SK-N-SH (cell line): ENCODE data around the gene GOLGA8S. TPM values are rescaled to one million over a fixed set of nuclear protein-coding genes. Genes with fewer than 3 reads are reported as not detected.
"Not testable (repeated sequence)": the region's sequence is repeated elsewhere in the genome, so short reads cannot be mapped to it uniquely, and the experiment has no call there.

Experiments
- CTCF ChIA-PET: fragments of 300-600, 350-600 bp; formaldehyde crosslinking; extraction: SDS; loops from one replicate; lab custom pipeline; 2021; lab: Yijun Ruan, JAX
- POLR2A ChIA-PET: fragments of 350-600 bp; sonication (Branson Sonifier 250); formaldehyde crosslinking; extraction: SDS; loops from one replicate; lab custom pipeline; 2020; ENCODE audit warnings: antibody characterized with exemption, inconsistent platforms; lab: Yijun Ruan, JAX
- DNase-seq: peaks from one replicate; pipeline ENCODE4 v3.0.0; 2012
- H2AFZ ChIP-seq: fragments of 200-600 bp; sonication (generic); 2 replicates; pipeline ENCODE4 v1.8.1; 2016; ENCODE audit warnings: antibody characterized with exemption, mild to moderate bottlenecking, low read depth
- H3F3A ChIP-seq: fragments of 200-600 bp; sonication (generic); replicated peaks from 2 replicates; pipeline ENCODE3; 2016; ENCODE audit warnings: antibody characterized with exemption, mild to moderate bottlenecking; ENCODE audit not compliant: insufficient read depth
- H3K27ac ChIP-seq, 2 experiments: fragments of 200-500 bp in 1 of 2; fragments of 200-600 bp in 1 of 2; sonication (Bioruptor generic) in 1 of 2; sonication (generic), shearing (Covaris generic) in 1 of 2; 2 replicates each; pipeline versions ENCODE4 v1.5.1 to v1.6.1; 2014 to 2016; ENCODE audit warnings: low read depth in 2 of 2, inconsistent platforms in 1 of 2, low read length in 1 of 2, mild to moderate bottlenecking in 1 of 2, mixed read lengths in 1 of 2
- H3K27me3 ChIP-seq: fragments of 200-600 bp; sonication (generic), shearing (Covaris generic); 2 replicates; pipeline ENCODE4 v1.6.1; 2016; ENCODE audit warnings: mixed run types; ENCODE audit not compliant: insufficient read depth
- H3K36me3 ChIP-seq, 2 experiments: fragments of 200-500 bp in 1 of 2; fragments of 200-600 bp in 1 of 2; sonication (Bioruptor generic) in 1 of 2; sonication (generic) in 1 of 2; replicated peaks in 1 of 2; 2 replicates each; pipeline versions ENCODE3 to v1.5.1; 2014 to 2016; ENCODE audit warnings: low read length in 1 of 2, mild to moderate bottlenecking in 1 of 2; ENCODE audit not compliant: insufficient read depth in 2 of 2, control insufficient read depth in 1 of 2
- H3K4me1 ChIP-seq, 2 experiments: fragments of 200-500 bp in 1 of 2; fragments of 200-600 bp in 1 of 2; sonication (Bioruptor generic) in 1 of 2; sonication (generic), shearing (Covaris generic) in 1 of 2; 2 replicates each; pipeline versions ENCODE4 v1.5.1 to v1.6.1; 2014 to 2016; ENCODE audit warnings: low read depth in 1 of 2, low read length in 1 of 2, mixed run types in 1 of 2; ENCODE audit not compliant: insufficient read depth in 2 of 2, control insufficient read depth in 1 of 2
- H3K4me2 ChIP-seq: fragments of 200-600 bp; sonication (generic), shearing (Covaris generic); 2 replicates; pipeline ENCODE4 v1.6.1; 2017; ENCODE audit warnings: mixed run types
- H3K4me3 ChIP-seq, 2 experiments: fragments of 200-500 bp in 1 of 2; fragments of 200-600 bp in 1 of 2; sonication (Bioruptor generic) in 1 of 2; sonication (generic), shearing (Covaris generic) in 1 of 2; 2 replicates each; pipeline versions ENCODE4 v1.5.1 to v1.8.1; 2014 to 2016; ENCODE audit warnings: low read depth in 2 of 2, inconsistent platforms in 1 of 2, low read length in 1 of 2, mild to moderate bottlenecking in 1 of 2, mixed read lengths in 1 of 2, moderate library complexity in 1 of 2
- H3K79me2 ChIP-seq: fragments of 200-600 bp; sonication (generic); 2 replicates; pipeline ENCODE4 v1.8.1; 2017; ENCODE audit warnings: mild to moderate bottlenecking; ENCODE audit not compliant: insufficient read depth
- H3K9ac ChIP-seq: fragments of 200-600 bp; sonication (generic); 2 replicates; pipeline ENCODE4 v1.6.1; 2017; ENCODE audit warnings: mixed run types
- H3K9me2 ChIP-seq: fragments of 200-600 bp; sonication (generic); 2 replicates; pipeline ENCODE4 v1.6.1; 2017; ENCODE audit warnings: mixed run types
- H3K9me3 ChIP-seq: fragments of 200-600 bp; sonication (generic); 2 replicates; pipeline ENCODE4 v1.6.1; 2017; ENCODE audit warnings: mixed run types, mild to moderate bottlenecking, moderate library complexity
- H4K20me1 ChIP-seq: fragments of 200-600 bp; sonication (generic); 2 replicates; pipeline ENCODE4 v1.6.1; 2017; ENCODE audit warnings: mild to moderate bottlenecking, mixed run types; ENCODE audit not compliant: insufficient read depth
- WGBS: methylation state at CpG from one replicate; pipeline ENCODE4 v1.1.6; 2017; ENCODE audit warnings: low lambda C conversion rate; 5-methylcytosine and 5-hydroxymethylcytosine counted together
- polyA plus RNA-seq, 3 experiments: library from polyadenylated mRNA; depleted of rRNA; stranded (reverse); fragments of >200 nt; gene quantifications; 2 replicates each; pipeline ENCODE4 v1.2.3, GENCODE V29; 2012

GOLGA8S gene, protein sequence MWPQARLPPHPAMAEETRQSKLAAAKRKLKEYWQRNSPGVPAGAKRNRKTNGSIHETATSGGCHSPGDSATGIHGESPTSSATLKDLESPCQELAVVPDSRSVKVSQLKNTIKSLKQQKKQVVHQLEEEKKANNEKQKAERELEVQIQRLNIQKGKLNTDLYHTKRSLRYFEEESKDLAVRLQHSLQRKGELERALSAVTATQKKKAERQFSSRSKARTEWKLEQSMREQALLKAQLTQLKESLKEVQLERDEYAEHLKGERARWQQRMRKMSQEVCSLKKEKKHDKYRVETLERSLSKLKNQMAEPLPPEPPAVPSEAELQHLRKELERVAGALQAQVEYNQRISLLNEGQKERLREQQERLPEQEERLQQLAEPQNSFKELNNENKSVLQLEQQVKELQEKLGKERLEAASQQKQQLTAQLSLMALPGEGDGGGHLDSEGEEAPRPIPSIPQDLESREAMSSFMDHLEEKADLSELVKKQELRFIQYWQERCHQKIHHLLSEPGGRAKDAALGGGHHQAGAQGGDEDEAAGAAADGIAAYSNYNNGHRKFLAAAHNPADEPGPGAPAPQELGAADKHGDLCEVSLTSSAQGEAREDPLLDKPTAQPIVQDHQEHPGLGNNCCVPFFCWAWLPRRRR
- 0.02 TPM in 2 replicates for polyA plus RNA-seq (2012; rRNA removed)
- 0.01 TPM in 2 replicates for polyA plus RNA-seq (2012; cell fraction: cytosol; rRNA removed)
- 0.02 and 0.12 TPM in 2 replicates for polyA plus RNA-seq (2012; cell fraction: nucleus; rRNA removed)

DNA sequence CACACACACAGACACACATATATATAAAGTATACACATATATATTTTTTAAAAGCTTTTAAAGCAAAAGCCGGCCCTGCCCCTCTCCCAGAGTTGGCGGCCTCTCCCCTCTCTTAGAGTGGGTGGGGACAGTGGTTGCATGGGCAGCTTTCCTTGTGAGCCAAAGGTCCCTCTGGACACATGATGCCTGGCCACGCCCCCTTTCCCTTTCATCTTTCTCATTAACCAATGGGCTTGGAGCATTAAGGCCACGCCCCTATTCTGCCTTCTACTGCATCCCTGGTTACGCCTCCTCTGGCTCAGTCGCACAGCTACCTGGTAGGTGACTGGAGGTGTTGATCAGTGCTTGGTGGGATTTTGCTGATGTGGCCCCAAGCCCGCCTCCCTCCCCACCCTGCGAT is at the start of gene GOLGA8S:
Gene GOLGA8S, plus strand, starts transcription at position 301 of the 400 bp plus-strand sequence. Its CDS starts 62 bp downstream, at position 363.
- H3K27me3 ChIP-seq, H3K27ac ChIP-seq, H2AFZ ChIP-seq, H3K36me3 ChIP-seq, H3K79me2 ChIP-seq, DNase-seq, H3K4me1 ChIP-seq, H3K9me3 ChIP-seq, POLR2A ChIA-PET, H3F3A ChIP-seq, H3K4me2 ChIP-seq, H3K9me2 ChIP-seq, H4K20me1 ChIP-seq, CTCF ChIA-PET, H3K4me3 ChIP-seq, H3K9ac ChIP-seq: not testable (repeated sequence)
- no CpG with 5 or more reads among the region's 8 CpGs for WGBS

- H4K20me1 ChIP-seq, H3K9me2 ChIP-seq, CTCF ChIA-PET, H3K9me3 ChIP-seq, H2AFZ ChIP-seq, H3K27me3 ChIP-seq, H3F3A ChIP-seq, DNase-seq, H3K27ac ChIP-seq, POLR2A ChIA-PET, H3K4me1 ChIP-seq: not testable (repeated sequence)
- Histone ChIP-seq H3K9ac (peak overlapping the region; percentile 69; the same call in 1 of the 2 replicates), H3K4me2 (peak overlapping the region; percentile 88), H3K79me2 (peaks cover 46% of the 10 kb centered on the region), H3K36me3 (peaks cover 17 to 27% of the 10 kb centered on the region in 2 experiments), H3K4me3 (peak overlapping the region; percentile 53 to 92; a peak in 3 of 4 replicates)
- 55% methylated on average over 4 of the region's 4 CpGs for WGBS
These were observed 49.7 kb upstream of the GOLGA8S start for GRCh38 chr15:23304805-23305204.

DNA sequence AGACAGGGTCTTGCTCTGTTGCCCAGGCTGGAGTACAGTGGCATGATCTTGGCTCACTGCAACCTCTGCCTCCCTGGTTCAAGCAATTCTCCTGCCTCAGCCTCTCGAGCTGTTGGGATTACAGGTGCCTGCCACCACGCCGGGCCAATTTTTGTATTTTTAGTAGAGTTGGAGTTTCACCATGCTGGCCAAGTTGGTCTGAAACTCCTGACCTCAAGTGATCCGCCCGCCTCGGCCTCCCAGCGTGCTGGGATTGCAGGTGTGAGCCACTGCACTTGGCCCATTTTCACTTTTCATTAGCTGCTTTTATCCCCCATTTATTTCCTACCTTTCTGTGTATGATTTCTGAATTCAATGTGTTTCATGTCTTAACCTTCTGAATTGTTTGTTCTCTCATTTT is 48.6 kb upstream of the GOLGA8S start:
- CTCF ChIA-PET, H3K27ac ChIP-seq, H4K20me1 ChIP-seq, H3K4me2 ChIP-seq, H3F3A ChIP-seq, POLR2A ChIA-PET, H2AFZ ChIP-seq, H3K9ac ChIP-seq, H3K4me1 ChIP-seq, H3K4me3 ChIP-seq, H3K9me3 ChIP-seq, H3K27me3 ChIP-seq, H3K9me2 ChIP-seq, DNase-seq: not testable (repeated sequence)
- 98% methylated on average over 7 of the region's 7 CpGs for WGBS
- peaks cover 46% of the 10 kb centered on the region for H3K79me2 ChIP-seq
- H3K36me3 ChIP-seq, result peaks cover 28 to 39% of the 10 kb centered on the region in 2 experiments

GRCh38 chr15:23311233-23311632 is 43.3 kb upstream of the GOLGA8S start:
- H3K27ac ChIP-seq, H2AFZ ChIP-seq, H3F3A ChIP-seq, H3K27me3 ChIP-seq, H3K4me1 ChIP-seq, H3K9me3 ChIP-seq, H3K9me2 ChIP-seq, H3K4me2 ChIP-seq, POLR2A ChIA-PET, H4K20me1 ChIP-seq, DNase-seq, H3K4me3 ChIP-seq, H3K9ac ChIP-seq, CTCF ChIA-PET: not testable (repeated sequence)
- Histone ChIP-seq H3K79me2 (peaks cover 21% of the 10 kb centered on the region), H3K36me3 (peaks cover 33 to 38% of the 10 kb centered on the region in 2 experiments)
- WGBS, result 88% methylated on average over 6 of the region's 13 CpGs

DNA sequence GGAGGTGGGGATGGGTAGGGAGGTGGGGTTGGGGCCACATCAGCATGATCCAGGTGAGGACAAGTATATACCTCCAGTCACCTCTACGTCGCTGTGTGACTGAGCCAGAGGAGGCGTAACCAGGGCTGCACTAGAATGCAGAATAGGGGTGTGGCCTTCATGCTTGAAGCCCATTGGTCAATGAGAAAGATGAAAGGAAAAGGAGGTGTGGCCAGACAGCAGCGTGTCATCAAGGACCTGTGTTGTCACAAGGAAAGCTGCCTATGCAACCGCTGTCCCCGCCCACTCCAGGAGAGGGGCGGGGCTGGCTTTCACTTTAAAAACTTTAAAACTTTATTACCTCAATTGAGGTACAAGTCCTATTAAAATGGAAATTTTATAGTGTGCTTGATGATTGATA is 20.5 kb upstream of the GOLGA8S start, which contains the start of gene GOLGA6L26:
Gene GOLGA6L26, minus strand, starts transcription at position 101 of the 400 bp plus-strand sequence. Its CDS starts 61 bp downstream, at position 40.
- H2AFZ ChIP-seq, H3K4me1 ChIP-seq, H3K27ac ChIP-seq, H3K9ac ChIP-seq, H3K4me3 ChIP-seq, H3K27me3 ChIP-seq, H3K9me2 ChIP-seq, DNase-seq, H3K9me3 ChIP-seq, CTCF ChIA-PET, H4K20me1 ChIP-seq, H3K36me3 ChIP-seq, H3K4me2 ChIP-seq, H3K79me2 ChIP-seq, POLR2A ChIA-PET, H3F3A ChIP-seq: not testable (repeated sequence)
- WGBS, result no CpG with 5 or more reads among the region's 7 CpGs

GRCh38 chr15:23362622-23363021 is 8.1 kb downstream of the GOLGA8S start:
- WGBS, result no CpG with 5 or more reads among the region's 5 CpGs
- DNase-seq, POLR2A ChIA-PET: not testable (repeated sequence)

More at GRCh38 chr15:23362622-23363021, 8.1 kb downstream of the GOLGA8S start:
- H3K36me3 ChIP-seq, H3K4me3 ChIP-seq, CTCF ChIA-PET, H3K27me3 ChIP-seq, H3F3A ChIP-seq, H3K27ac ChIP-seq, H3K79me2 ChIP-seq, H2AFZ ChIP-seq, H3K9me2 ChIP-seq, H3K4me2 ChIP-seq, H3K9ac ChIP-seq, H3K9me3 ChIP-seq, H4K20me1 ChIP-seq, H3K4me1 ChIP-seq: not testable (repeated sequence)
